Non-pigmented ciliary epithelial cell (primary cell): ENCODE data around the gene ESYT3.
"Not testable (repeated sequence)": the region's sequence is repeated elsewhere in the genome, so short reads cannot be mapped to it uniquely, and the experiment has no call there.

Experiments used
- DNase-seq: peaks from one replicate; pipeline ENCODE4 v3.0.0-alpha.2; 2010; ENCODE audit warnings: low read depth

Gene ESYT3

DNA sequence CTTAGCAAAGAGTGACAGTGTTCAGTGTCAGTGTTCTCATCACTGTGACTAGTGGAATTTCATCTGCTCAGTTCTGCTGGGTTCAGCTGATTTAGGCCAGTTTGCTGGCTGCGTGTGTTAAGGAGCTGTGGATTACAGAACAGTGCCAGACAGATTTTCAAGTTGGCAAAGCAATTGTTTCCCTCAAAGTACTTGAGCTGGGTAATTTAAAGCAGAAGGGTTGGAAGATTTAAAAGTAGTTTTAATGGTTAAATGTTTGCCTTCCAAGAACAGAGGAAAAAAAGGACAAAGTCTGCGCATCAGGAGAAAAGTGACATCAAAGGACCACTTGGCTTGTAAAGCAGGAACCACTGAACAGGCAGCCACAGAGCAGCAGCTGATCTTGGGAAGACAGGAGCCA is 8.7 kb downstream of the ESYT3 start:
- no peak for DNase-seq

DNA sequence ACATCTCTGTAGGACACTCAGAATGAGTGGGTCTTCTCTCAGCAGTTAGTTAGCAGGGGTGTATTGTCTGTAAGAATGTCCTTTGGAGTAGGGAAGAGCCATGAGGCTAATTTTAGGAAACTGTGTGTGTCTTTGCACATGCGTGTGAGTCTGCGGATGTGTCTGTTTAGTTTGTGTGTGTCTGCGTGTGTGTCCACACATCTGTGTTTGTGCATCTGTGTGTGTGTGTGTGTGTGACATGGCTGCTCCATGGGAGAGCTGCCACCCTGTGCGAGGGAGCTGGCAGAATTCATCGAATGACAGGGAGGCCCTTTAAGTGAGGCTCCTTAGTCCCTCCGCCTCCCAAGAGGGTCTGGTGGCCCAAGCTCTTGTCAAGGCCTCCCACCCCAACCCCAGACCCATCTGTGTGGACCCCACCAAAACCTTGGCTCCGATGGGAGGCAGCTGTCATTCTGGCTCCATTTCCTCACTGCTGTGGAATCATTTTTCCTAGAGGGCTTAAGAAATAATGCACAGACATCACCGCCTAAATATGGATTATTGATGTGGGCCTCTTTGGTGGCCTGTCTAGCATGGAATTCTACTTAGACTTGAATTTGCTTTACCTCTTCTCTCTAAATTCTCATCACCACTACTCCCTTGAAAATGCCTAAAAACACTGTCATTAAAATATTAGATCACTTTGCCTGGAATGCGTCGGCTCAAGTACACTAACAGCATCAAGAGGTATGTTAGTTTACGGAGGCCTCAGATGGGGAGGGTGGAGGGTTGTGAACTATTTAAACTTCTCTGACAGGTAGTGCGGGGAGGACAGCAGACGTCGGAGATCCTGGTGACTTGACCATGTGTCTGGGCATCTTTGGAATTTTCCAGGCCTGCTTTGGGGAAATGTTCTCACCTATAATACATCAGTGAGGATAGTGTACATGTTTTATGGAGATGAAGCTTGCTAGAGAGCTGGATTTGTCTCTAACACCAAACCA is 9.4 kb downstream of the ESYT3 start:
- no peak for DNase-seq

DNA sequence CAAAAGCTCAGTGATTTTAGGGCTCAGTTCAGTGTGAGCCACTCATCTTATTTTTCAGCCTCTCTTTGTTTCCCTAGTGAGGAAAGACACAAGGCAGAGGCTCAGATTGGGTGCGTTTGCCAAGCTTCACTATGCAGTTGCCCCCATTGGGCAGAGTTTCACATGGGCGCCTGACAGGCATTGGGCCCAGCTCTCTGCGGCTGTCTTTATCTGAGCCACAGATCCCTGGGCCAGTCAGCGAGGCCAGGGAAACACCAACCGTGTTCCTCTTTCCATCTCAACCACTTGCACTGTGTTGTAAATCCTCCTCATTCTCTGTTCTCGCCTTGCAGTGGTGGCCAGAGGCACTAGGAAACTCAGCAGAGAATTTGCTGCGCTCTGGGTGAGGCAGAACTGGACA is 10.8 kb downstream of the ESYT3 start:
- DNase-seq, result no peak

DNA sequence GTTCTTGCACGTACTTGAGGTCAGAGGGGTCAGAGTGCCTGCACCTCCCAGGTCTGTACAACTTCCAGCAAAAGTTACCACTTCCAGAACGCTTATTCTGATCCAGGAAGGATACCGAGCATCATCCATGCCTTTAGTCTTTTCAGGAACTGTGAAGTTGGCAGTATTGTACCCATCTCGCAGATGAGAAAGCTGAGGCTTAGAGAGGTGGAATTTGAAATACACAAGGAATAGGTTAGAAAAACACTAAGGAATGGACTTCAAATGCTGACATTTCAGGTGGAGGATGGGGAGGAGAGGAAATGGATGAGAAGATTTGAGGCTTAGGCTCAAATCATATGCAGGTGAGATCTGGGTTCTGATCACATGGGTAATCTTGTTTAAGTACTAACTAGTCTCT is 11.2 kb downstream of the ESYT3 start:
- DNase-seq, result no peak

DNA sequence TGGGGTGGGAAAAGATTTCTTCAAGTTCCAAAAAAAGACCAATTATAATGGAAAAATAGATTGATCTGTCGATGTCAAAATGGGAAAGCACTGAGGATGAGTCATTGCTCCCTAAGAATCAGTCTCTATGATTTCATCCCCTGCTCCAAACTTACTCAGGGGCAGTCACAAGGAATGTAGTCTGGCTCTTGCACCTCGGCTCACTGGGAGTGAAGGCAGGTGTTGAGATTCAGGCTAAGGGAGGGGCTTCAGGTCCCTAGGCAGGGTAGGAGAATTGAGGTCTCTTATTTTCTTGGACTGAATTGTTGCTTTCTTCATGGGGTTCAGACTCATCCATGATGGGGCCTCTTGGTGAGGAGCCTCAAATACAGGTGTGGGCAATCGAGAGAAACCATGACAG is 14.2 kb downstream of the ESYT3 start:
- no peak for DNase-seq

DNA sequence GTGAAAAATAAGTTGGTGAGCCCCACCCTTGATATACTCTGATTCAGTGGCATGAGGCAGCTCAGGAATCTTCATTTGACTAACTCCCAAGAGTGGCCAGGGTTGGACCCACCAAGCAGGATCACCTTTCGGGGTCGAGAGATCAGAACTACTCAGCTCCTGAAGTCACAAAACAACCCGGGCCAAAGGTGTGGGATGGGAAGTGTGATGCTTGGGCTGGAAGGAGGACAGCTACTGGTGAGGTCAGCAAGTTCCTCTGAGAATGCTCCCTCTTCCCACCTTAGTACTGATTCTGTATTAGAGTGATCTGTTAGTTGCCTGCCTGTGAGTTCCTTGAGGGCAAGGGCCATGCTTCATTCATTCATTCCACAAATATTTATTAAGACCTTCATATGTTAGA is 15.1 kb downstream of the ESYT3 start:
- no peak for DNase-seq

DNA sequence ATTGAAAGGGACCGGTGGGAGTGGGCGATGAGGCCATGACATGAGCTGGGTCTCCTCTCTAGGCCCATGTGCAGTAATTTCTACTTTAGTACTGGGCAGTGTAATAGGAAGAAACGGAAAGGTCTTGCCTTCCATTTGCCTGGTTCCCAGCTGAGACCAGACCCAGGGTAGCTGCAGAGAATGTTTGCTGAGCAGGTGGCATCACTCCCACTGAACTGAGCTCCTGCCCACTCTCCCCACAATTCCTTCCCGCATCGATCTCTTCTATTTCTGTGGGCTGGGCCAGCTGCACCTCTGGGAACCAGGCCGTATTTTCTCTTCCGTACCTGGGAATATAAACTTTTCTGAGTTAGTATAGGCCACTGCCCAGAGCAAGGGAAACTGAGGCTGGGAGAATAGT is 15.8 kb downstream of the ESYT3 start:
- DNase-seq, result no peak

DNA sequence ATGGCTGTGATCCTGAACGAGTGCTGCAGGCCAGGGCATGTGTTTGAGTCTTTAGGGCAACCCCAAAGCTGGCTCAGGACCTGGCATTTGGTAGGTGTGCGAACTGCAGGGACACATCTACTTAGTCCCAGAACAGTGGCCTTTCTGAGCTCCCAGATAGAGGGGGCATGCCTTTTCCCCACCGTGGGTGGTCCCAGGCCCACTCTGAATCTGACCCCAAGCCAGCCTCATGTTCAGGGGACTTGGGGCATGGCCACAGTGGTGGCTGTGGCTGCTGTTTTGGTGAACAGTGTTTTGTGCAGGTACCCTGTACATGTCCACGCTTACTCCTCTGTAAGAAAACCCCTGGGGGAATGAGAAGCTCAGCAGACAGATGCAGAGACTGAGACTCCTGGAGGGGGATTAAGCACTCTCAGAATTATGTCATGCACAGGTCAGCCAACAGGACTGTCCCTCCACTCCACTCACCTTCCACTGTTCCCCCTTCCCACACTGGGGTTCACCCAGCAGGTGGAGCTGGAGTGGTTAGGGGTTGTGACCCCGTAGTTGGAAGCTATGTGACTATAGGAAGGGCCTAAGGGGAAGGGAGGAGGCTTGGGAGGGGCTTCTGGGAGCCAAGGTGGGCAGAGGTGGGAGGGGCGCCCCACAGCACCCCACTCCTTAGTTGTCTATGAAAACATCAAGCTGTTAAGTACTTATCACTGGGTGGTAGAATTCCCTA is 16.4 kb downstream of the ESYT3 start:
- no peak for DNase-seq

DNA sequence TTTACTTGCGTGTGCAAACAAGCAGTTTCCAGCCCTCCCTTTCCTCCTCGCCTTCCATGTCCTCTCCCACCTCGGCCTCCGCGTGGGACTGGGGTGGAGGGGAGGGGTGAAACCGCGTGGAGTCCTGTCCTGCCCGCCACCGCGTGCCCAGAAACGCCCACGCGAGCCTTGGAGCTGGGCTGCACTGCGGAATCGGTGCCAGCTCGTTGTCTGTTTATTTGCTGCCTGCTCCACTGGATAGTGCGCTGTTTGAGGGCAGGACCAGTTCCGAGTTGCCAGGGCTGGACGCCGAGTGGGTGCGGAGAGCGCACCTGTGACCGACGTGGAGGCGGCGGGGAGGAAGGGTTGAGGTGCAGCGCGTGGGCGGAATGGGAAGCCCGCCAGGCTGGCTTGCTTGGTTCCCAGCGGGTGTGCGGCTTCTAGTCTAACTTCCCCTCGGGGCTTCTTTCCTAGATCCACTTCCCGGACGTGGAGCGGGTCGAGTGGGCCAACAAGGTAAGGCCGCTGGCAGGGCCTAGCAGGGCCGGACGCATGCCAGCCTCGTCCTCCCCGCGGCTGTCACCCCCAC is 17.3 kb downstream of the ESYT3 start:
- DNase-seq, result no peak

DNA sequence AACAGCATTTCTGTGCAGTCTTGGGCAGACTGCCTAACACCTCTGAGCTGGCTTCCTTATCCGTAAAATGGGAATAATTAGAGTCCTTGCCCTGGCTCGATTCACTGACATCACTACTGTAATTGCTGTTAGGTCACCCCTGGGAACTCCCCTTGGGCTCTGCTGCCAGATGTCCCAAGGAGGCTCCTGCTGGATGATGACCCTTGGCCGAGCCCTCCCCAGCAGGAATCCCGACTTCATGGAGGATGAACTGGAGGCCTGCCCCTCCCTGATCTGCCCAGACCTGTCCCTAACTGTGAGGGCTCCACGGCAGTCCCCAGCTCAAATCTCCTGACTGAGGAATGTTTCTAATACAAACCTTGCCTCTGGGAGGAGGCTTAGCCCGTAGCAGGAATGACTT is 18.0 kb downstream of the ESYT3 start:
- no peak for DNase-seq

DNA sequence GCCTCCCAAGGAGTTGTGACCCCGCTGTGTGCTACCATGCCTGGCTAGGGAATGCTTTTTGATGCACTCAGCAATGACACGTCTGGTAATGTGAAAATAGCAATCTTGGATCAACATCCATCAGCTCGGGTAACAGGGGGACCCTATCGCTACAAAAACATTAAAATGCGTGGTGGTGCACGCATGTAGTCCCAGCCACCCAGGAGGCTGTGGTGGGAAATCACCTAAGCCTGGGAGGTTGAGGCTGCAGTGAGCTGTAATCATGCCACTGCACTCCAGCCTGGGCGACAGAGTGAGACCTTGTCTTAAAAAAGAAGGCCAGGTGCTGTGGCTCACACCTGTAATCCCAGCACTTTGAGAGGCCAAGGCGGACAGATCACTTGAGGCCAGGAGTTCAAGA is 19.5 kb downstream of the ESYT3 start:
- DNase-seq, result not testable (repeated sequence)

DNA sequence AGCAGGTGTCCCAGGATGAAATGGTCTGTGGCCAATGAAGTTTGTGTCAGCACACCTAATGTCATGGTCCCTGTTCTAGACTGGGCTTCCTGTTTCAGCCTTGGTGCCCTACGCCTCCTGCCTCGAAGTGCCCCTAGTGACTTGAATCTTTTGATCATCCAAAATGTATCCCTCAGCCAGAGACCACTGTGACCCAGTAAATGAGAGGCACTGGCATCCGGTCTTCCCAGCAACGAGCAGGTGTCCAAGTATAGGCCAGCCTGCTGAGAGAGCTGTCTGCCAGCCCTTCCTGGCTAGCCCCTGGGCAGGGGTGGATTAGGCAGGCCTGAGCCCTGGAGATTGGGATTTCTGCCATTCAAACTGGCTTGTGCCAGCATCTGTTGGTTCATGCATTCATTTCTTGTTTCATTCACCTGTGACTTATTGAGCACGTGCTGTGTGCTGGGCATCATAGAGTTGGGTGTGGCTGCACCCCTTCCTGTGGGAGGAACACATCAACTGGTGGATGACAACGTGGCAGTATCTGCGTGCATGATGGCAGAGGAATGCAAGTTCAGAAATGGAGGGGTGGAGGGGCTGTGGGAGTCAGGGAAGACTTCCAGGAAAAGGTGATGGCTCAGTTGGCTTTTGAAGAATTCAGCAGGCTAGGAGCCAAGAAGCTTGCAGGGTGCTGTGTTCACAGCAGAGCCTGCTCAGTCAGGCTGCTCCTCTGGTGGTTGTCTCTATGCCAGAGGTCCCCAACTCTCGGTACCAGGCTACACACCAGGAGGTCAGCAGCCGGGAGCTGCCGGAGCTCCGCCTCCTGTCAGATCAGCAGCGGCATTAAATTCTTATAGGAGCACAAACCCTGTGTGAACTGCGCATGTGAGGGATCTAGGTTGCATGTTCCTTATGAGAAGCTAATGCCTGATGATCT is 21.6 kb downstream of the ESYT3 start:
- no peak for DNase-seq

DNA sequence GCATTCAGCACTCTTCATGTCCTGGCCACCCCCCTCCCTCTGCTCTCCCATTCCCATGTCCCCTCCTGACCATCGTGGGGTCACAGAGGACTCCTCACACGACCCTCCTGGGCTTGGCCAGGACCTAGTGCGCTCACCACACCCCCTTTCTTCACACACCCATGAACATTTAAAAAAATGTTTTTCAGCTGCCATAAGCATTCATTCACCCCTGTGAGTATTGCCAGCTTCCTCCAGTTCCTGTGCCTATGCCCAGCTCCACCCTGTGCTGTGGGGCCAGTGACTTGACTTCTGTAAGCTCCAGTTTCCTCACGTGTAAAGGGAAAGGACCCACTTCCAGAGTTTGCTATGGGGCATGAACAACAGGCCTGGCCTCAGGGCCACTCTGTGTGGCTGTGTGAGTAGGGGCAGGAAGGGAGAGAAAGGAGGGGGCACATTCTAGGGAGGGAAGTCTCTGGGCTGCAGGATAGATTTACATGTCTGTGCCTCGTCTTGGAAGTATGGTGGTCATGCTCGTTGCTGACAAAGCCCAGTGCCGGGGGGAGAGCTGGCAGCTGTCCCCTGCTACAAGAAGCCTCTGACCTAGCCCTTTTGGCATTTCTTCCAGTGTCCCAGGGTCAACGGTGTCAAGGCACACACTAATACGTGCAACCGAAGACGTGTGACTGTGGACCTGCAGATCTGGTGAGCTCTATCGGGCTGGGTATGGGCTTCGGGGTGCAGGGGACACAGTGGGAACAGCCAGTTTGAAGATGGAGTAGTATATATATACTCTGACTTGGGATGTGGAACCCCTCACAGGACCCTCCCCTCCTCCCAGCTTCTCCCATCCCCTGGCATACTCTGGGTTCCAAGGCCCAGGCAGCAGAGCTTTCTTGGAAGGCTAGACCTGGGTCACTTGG is 22.8 kb downstream of the ESYT3 start:
- DNase-seq, result no peak

DNA sequence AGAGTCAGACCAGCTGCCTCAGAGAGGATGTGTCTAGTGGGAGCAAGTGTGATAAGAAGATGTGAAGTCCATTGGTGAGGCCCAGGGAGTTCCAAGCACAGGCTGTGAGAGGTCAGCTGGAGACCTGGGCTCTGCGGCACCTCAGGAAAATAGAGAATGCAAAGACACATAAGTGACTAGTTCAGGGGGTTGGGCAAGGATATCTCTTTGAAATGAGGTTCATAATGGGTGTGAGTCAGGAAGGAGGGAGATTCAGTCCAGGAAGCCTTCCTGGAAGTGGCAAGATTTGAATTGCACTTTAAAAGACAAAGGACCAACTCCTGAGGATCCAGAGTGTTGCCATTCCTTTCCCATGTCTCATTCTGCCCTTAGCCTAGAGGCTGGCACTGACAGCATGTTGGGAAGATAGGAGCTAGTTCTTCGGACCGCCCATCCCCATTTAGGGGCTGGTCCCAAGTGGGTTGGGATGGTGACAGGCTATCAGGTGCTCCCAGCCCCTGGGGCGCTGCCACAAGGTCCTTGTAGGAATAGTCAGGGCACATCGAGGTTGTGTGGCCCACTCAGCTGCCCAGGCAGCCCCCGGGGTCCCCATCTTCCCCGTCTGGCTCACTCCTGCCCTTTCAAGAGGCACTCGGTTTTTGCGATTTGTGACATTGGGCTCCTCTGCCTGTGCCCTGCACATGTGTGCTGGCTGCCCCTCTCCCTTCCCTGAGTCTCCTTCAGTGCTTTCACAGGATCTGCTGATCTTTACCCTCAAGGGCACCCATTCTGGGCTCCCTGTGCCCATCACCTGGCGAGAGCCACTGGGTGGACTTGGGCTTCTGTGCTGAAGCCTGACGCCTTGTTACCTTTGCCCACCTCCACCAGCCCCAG is 23.7 kb downstream of the ESYT3 start:
- DNase-seq, result no peak

DNA sequence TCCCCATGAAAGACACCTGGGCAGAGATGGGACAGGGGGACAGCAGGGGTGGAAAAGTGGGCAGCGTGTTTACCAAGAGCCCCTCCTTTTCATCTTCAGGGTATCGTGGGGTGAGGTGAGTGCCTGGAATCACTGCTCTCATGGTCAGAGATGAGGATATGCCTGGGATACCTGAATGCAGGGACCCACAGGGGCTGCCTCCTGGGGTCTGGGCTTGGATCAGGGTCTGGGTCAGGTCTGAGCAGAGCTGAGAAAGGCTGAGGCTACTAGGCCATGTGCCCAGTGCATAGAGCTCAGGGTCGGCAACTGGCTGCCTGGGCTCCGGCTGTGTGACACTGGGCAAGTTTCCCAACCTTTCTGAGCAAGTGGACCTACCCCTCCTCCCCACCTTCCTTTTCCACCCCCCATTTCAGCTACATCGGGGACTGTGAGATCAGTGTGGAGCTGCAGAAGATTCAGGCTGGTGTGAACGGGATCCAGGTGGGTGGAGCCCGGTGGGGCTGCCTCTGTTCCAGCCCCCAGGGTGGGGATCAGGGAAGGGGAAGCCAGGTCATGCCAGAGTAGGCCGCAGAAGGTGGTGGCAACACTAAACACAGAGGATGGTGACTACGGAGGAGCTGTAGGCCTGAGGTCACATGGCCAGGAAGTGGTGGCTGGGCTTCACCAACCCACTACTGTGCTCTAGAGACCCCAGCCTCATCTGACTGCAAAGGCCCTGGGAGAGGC is 24.5 kb downstream of the ESYT3 start:
- no peak for DNase-seq

DNA sequence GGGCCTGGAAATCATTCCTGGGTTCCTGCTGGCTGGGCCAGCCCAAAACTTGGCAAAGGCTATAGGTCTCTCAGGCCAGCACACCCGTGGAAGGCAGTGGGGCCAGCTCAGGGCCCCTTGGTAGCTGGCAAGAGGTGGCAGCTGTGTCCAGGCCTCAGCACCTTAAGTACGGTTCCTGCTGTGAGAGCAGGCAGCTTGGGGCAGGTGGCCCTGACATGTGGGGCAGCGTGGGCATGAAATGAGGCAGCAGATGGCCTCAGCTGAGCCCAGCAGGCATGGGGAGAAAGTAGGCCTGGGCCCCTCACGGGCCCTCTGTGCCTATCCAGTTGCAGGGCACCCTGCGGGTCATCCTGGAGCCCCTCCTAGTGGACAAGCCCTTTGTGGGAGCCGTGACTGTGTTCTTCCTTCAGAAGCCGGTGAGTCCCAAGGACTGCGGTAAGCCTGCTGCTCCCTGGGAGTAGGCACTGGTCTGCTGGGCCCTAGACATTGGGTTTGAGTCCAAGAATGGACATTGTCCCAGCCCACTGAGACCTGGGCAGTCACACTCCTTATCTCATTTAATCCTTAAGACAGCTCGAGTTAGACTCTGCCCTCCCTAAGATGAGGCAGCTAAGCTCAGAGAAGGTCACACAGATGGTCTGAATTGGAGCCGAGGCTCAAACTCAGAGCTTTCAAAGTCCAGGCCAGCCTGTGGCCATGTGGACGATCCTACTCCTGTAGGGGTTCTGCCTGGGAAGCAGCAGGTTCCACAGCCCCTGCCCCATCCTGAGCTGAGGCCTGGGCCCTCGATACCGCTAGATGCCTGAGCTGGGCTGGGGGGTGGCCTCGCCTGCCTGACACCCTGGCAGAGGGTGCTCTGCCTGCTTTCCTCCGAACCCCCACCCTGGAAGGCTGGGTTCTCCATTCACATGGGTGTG is 25.5 kb downstream of the ESYT3 start:
- DNase-seq, result no peak

DNA sequence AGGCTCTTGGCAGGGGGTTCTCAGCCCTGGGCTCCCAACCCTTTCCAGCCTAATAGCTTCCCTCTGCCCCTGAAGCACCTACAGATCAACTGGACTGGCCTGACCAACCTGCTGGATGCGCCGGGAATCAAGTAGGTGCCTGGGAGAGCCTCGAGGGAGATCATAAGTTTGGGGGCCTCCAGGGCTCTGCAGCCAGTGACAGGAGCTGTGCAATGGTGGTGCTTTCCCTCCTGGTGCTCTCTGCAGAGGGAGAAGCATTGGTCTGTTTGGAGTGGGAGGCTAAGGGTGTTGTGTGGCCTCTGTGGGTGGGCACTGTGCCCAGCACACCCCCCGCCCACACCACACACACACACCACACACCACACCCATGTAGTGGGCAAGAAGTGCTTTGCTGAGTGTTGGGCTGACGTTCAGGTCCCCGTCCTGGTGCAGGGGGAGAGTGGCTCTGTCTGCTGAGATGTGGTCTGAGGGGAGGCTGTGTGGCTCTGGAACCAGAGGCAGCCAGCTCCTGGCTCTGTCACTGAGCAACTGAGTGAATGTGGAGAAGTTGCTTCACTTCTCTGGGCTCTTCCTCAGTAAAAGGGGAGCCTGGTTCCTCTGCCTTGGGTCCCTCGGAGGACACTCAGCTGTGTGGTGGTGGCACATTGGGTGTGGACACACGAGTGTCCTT is 26.3 kb downstream of the ESYT3 start:
- no peak for DNase-seq

DNA sequence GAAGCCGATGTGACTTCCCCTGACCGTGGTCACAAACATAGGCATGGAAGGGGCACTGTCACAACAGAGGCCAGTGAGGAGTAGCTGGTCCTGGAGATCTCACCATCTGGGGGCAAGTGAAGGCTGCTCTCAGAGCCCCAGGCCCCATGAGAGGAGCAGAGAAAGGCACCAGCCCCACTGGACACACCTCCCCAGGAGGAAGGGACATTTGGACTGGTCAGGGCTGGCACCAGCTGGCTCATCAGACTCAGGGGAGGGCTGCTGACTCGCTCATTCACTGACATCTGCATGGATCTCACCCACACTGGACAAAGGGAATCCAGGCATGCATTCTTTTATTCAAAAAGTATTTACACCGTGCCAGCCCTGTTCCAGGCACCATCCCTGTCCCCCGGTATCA is 26.8 kb downstream of the ESYT3 start:
- no peak for DNase-seq
